Stomach (tissue), 4 donors: ENCODE data around the gene KLHL3.

Experiments used
- CTCF ChIP-seq, 7 experiments: fragments of 450-650 bp in 4 of 7; fragments of 200-600 bp in 3 of 7; sonication (generic) in 3 of 7; IDR thresholded peaks; one replicate each; pipeline ENCODE4 v1.5.1; 2016 to 2019; ENCODE audit warnings: antibody characterized with exemption in 7 of 7, control low read depth in 2 of 7, mild to moderate bottlenecking in 1 of 7
- POLR2A ChIP-seq, 4 donors: fragments of 450-650 bp; IDR thresholded peaks; one replicate each; pipeline ENCODE4 v1.6.1; 2016; ENCODE audit warnings: antibody characterized with exemption in 4 of 4, control low read depth in 2 of 4, mild to moderate bottlenecking in 1 of 4, moderate library complexity in 1 of 4
- POLR2AphosphoS5 ChIP-seq, 3 donors: sonication (generic); formaldehyde crosslinking; IDR thresholded peaks; one replicate each; pipeline ENCODE4 v1.6.1; 2016; ENCODE audit warnings: antibody characterized with exemption in 3 of 3

- no peak for TF ChIP-seq CTCF (IDR thresholded peaks at IDR 0.05)
- TF ChIP-seq POLR2AphosphoS5 (IDR thresholded peaks at IDR 0.05): no peak
- no peak for TF ChIP-seq POLR2A (IDR thresholded peaks at IDR 0.05)
Observed at GRCh38 chr5:137648361-137648760, 87.5 kb downstream of the KLHL3 start.
